ENCODE results near the gene EIF4H.

- TF ChIP-seq, protein P1, sequence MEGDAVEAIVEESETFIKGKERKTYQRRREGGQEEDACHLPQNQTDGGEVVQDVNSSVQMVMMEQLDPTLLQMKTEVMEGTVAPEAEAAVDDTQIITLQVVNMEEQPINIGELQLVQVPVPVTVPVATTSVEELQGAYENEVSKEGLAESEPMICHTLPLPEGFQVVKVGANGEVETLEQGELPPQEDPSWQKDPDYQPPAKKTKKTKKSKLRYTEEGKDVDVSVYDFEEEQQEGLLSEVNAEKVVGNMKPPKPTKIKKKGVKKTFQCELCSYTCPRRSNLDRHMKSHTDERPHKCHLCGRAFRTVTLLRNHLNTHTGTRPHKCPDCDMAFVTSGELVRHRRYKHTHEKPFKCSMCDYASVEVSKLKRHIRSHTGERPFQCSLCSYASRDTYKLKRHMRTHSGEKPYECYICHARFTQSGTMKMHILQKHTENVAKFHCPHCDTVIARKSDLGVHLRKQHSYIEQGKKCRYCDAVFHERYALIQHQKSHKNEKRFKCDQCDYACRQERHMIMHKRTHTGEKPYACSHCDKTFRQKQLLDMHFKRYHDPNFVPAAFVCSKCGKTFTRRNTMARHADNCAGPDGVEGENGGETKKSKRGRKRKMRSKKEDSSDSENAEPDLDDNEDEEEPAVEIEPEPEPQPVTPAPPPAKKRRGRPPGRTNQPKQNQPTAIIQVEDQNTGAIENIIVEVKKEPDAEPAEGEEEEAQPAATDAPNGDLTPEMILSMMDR (IDR thresholded peaks at IDR 0.05), result no peak
- TF ChIP-seq POLR2AphosphoS5 (IDR thresholded peaks at IDR 0.05), result no peak
These were observed 43.5 kb downstream of the EIF4H start for GRCh38 chr7:74217455-74218342.
